Neural cell (in vitro differentiated cells): ENCODE data around the gene RAB44.

Experiments used
- CTCF ChIP-seq: fragments of 450-650 bp; IDR thresholded peaks from 2 replicates; pipeline ENCODE4 v1.5.1; 2014; ENCODE audit warnings: antibody characterized with exemption, mild to moderate bottlenecking, moderate library complexity; ENCODE audit not compliant: poor library complexity, severe bottlenecking
- EP300 ChIP-seq: fragments of 450-650 bp; conservative IDR thresholded peaks from 2 replicates; pipeline ENCODE4 v1.6.1; 2014; ENCODE audit warnings: antibody characterized with exemption, mild to moderate bottlenecking, moderate library complexity; ENCODE audit not compliant: poor library complexity, severe bottlenecking
- EZH2 ChIP-seq: fragments of 200-600, 300-800 bp; shearing (Covaris generic), sonication (generic); IDR thresholded peaks from 2 replicates; pipeline ENCODE4 v1.6.1; 2014; ENCODE audit warnings: antibody characterized with exemption, low read length, borderline replicate concordance, mild to moderate bottlenecking; ENCODE audit not compliant: insufficient read depth, poor library complexity, severe bottlenecking
- MXI1 ChIP-seq: fragments of 450-650 bp; conservative IDR thresholded peaks from 2 replicates; pipeline ENCODE4 v1.6.1; 2014; ENCODE audit warnings: antibody characterized with exemption, mild to moderate bottlenecking; ENCODE audit not compliant: poor library complexity, severe bottlenecking
- POLR2AphosphoS5 ChIP-seq: IDR thresholded peaks from 2 replicates; pipeline ENCODE4 v1.6.1; 2012
- RAD21 ChIP-seq: fragments of 450-650 bp; conservative IDR thresholded peaks from 2 replicates; pipeline ENCODE4 v1.6.1; 2014; ENCODE audit warnings: antibody characterized with exemption, mild to moderate bottlenecking, moderate library complexity
- SMC3 ChIP-seq: fragments of 450-650 bp; conservative IDR thresholded peaks from 2 replicates; pipeline ENCODE4 v1.6.1; 2014; ENCODE audit warnings: antibody characterized with exemption, mild to moderate bottlenecking, moderate library complexity; ENCODE audit not compliant: poor library complexity
- TF ChIP-seq, protein P1 (sequence below): IDR thresholded peaks from 2 replicates; pipeline ENCODE4 v1.6.1; 2012; ENCODE audit warnings: borderline replicate concordance

GRCh38 chr6:36733300-36733699 lies 35.7 kb downstream of the RAB44 start:
- TF ChIP-seq CTCF (no peak), SMC3 (no peak), EZH2 (no peak), MXI1 (no peak), EP300 (no peak), POLR2AphosphoS5 (no peak), RAD21 (no peak)
- TF ChIP-seq, protein P1, sequence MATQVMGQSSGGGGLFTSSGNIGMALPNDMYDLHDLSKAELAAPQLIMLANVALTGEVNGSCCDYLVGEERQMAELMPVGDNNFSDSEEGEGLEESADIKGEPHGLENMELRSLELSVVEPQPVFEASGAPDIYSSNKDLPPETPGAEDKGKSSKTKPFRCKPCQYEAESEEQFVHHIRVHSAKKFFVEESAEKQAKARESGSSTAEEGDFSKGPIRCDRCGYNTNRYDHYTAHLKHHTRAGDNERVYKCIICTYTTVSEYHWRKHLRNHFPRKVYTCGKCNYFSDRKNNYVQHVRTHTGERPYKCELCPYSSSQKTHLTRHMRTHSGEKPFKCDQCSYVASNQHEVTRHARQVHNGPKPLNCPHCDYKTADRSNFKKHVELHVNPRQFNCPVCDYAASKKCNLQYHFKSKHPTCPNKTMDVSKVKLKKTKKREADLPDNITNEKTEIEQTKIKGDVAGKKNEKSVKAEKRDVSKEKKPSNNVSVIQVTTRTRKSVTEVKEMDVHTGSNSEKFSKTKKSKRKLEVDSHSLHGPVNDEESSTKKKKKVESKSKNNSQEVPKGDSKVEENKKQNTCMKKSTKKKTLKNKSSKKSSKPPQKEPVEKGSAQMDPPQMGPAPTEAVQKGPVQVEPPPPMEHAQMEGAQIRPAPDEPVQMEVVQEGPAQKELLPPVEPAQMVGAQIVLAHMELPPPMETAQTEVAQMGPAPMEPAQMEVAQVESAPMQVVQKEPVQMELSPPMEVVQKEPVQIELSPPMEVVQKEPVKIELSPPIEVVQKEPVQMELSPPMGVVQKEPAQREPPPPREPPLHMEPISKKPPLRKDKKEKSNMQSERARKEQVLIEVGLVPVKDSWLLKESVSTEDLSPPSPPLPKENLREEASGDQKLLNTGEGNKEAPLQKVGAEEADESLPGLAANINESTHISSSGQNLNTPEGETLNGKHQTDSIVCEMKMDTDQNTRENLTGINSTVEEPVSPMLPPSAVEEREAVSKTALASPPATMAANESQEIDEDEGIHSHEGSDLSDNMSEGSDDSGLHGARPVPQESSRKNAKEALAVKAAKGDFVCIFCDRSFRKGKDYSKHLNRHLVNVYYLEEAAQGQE = no peak
